Erythroblast (primary cell): Measurements from ENCODE around the gene UBB.

Experiments
- GATA1 ChIP-seq: IDR thresholded peaks from 2 replicates; pipeline ENCODE4 v1.6.1; 2011; ENCODE audit warnings: low read depth, mild to moderate bottlenecking, control low read depth, low read length, moderate library complexity
- POLR2A ChIP-seq: IDR thresholded peaks from 2 replicates; pipeline ENCODE4 v1.6.1; 2011; ENCODE audit warnings: mild to moderate bottlenecking, low read length

DNA sequence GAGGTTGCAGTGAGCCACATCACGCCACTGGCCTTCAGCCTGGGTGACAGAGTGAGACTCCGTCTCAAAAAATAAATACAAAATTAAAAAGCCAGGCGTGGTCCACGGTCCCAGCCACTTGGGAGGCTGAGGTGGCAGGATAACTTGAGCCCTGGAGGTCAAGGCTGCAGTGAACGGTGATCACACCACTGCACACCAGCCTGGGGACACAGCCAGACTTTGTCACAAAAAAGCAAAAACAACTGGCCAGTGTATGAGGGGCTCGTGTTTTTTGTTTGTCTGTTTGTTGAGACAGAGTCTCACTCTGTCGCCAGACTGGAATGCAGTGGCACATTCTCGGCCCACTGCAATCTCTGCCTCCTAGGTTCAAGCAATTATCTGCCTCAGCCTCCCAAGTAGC lies 1.2 kb upstream of the UBB start:
- no peak for TF ChIP-seq POLR2A
- TF ChIP-seq GATA1 = no peak
